ENCODE measurements around the gene LMOD1.

The LMOD1 gene

DNA sequence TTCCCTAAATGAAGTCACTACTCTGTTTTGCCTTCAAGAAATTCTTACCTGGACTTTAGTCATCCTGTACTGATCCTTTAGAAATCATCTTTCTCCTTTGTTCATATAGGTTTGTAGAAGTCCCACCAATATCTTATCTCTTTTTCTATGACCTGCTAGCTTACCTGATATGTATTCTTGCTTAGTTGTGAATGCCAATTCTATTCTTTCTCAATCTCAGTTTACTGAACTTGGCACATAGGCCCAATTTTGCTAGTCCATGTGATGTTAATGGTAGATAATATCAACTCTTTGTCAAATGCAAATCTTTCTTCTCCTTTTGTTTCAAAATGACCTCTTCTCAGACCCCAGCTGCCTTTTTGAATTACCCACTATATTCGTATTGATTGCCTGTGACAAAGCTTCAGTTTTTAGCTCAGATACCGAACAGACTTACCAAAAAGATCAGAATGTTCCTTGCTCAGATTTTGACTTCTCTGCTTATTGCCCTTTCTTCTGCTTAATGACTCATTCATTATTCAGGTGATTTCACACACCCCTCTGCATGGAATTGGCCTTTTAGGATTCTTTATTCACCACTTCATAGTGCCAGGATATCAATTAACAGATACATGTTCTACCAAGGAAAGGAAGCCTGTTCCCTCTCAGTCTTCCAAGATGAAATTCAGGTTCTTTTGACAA, 96.8 kb downstream of the LMOD1 start:
- TF ChIP-seq, protein P1, sequence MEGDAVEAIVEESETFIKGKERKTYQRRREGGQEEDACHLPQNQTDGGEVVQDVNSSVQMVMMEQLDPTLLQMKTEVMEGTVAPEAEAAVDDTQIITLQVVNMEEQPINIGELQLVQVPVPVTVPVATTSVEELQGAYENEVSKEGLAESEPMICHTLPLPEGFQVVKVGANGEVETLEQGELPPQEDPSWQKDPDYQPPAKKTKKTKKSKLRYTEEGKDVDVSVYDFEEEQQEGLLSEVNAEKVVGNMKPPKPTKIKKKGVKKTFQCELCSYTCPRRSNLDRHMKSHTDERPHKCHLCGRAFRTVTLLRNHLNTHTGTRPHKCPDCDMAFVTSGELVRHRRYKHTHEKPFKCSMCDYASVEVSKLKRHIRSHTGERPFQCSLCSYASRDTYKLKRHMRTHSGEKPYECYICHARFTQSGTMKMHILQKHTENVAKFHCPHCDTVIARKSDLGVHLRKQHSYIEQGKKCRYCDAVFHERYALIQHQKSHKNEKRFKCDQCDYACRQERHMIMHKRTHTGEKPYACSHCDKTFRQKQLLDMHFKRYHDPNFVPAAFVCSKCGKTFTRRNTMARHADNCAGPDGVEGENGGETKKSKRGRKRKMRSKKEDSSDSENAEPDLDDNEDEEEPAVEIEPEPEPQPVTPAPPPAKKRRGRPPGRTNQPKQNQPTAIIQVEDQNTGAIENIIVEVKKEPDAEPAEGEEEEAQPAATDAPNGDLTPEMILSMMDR (IDR thresholded peaks at IDR 0.05; ENCODE audit: low read depth, low read length): no peak
- TF ChIP-seq EZH2phosphoT487 (IDR thresholded peaks at IDR 0.05; ENCODE audit: low read depth): no peak
- no peak overlapping the region for H3K4me3 ChIP-seq (ENCODE audit: low read length)
- no peaks in the 10 kb centered on the region for H3K27me3 ChIP-seq (ENCODE audit: low read depth, low read length)
- H3K9ac ChIP-seq (ENCODE audit: low read length): no peak overlapping the region
- H3K36me3 ChIP-seq (replicated peaks; ENCODE audit: low read depth, low read length): peaks cover 52% of the 10 kb centered on the region
- H3K9me3 ChIP-seq (ENCODE audit: insufficient read depth, low read length): no peaks in the 10 kb centered on the region
- no peak overlapping the region for H2AFZ ChIP-seq (ENCODE audit: low read depth, low read length)
- no peaks in the 10 kb centered on the region for H3K4me1 ChIP-seq (ENCODE audit: low read length)
- peaks cover 19% of the 10 kb centered on the region for H4K20me1 ChIP-seq (ENCODE audit: insufficient read depth, low read length)
- H3K79me2 ChIP-seq (ENCODE audit: low read length): peaks cover 35% of the 10 kb centered on the region
- H3K4me2 ChIP-seq (ENCODE audit: low read length): no peak overlapping the region
- H3K27ac ChIP-seq (ENCODE audit: low read length): no peak overlapping the region

DNA sequence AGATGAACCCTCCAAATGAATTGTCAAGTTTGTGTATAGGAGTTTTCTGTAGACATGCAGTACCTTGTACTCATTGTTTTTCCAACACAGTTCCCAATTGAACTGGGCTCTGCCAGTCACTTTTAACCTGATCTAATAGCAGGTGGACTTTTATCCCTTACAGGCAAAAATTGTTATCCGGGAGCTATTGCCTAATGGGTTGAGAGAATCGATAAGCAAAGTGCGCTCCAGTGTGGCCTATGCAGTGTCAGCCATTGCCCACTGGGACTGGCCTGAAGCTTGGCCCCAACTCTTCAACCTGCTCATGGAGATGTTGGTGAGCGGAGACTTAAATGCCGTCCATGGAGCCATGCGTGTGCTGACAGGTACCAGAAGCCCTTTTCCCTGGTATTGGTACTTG, 98.1 kb downstream of the LMOD1 start:
- Histone ChIP-seq H3K9me3 (ENCODE audit: insufficient read depth, low read length) (no peaks in the 10 kb centered on the region), H4K20me1 (ENCODE audit: insufficient read depth, low read length) (peaks cover 28% of the 10 kb centered on the region), H3K79me2 (ENCODE audit: low read length) (peaks cover 48% of the 10 kb centered on the region), H3K4me3 (ENCODE audit: low read length) (no peak overlapping the region), H3K27me3 (ENCODE audit: low read depth, low read length) (no peaks in the 10 kb centered on the region), H3K4me2 (ENCODE audit: low read length) (no peak overlapping the region), H3K36me3 (replicated peaks; ENCODE audit: low read depth, low read length) (peaks cover 47% of the 10 kb centered on the region), H2AFZ (ENCODE audit: low read depth, low read length) (no peak overlapping the region), H3K9ac (ENCODE audit: low read length) (no peak overlapping the region), H3K4me1 (ENCODE audit: low read length) (no peaks in the 10 kb centered on the region), H3K27ac (ENCODE audit: low read length) (no peak overlapping the region)
- TF ChIP-seq, protein P1 (IDR thresholded peaks at IDR 0.05; ENCODE audit: low read depth, low read length): no peak
- TF ChIP-seq EZH2phosphoT487 (IDR thresholded peaks at IDR 0.05; ENCODE audit: low read depth): no peak

DNA sequence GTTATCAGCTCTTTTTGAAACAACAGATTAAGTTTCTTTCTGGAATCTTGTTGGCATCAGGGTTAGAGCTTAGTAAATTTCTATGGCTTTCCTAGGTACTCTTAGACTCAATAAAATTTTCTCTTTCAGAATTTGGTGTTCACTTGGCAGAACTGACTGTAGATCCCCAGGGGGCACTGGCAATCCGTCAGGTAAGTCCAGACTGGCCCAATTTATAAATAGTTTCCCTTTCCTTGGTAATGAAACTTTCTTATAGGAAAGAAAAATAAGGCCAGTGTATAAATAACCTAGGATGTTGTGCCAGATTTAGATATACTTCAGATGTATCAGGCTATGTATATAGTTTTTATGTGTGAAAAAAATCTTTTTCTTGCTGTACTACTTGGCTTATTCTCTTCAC, 99.2 kb downstream of the LMOD1 start:
- H3K36me3 ChIP-seq (replicated peaks; ENCODE audit: low read depth, low read length): peaks cover 44% of the 10 kb centered on the region

More for the DNA sequence above, 99.2 kb downstream of the LMOD1 start:
- TF ChIP-seq, protein P1 (IDR thresholded peaks at IDR 0.05; ENCODE audit: low read depth, low read length): no peak
- no peak for TF ChIP-seq EZH2phosphoT487 (IDR thresholded peaks at IDR 0.05; ENCODE audit: low read depth)
- Histone ChIP-seq H3K4me3 (ENCODE audit: low read length) (no peak overlapping the region), H3K4me2 (ENCODE audit: low read length) (no peak overlapping the region), H3K27me3 (ENCODE audit: low read depth, low read length) (no peaks in the 10 kb centered on the region), H3K27ac (ENCODE audit: low read length) (no peak overlapping the region), H3K79me2 (ENCODE audit: low read length) (peaks cover 59% of the 10 kb centered on the region), H4K20me1 (ENCODE audit: insufficient read depth, low read length) (peaks cover 39% of the 10 kb centered on the region), H3K4me1 (ENCODE audit: low read length) (no peaks in the 10 kb centered on the region), H3K9me3 (ENCODE audit: insufficient read depth, low read length) (no peaks in the 10 kb centered on the region), H2AFZ (ENCODE audit: low read depth, low read length) (no peak overlapping the region), H3K9ac (ENCODE audit: low read length) (no peak overlapping the region)
